Smooth muscle cell of the coronary artery (primary cell): ENCODE data around the gene BLOC1S5. TPM values are rescaled to one million over a fixed set of nuclear protein-coding genes. Genes with fewer than 3 reads are reported as not detected.

ENCODE experiments used
- total RNA-seq: library from RNA; depleted of rRNA; stranded (reverse); fragments of >200 nt; gene quantifications from 2 replicates; pipeline ENCODE4 v1.2.3, GENCODE V29; 2014; ENCODE audit warnings: low replicate concordance

Gene BLOC1S5
- 7.3 and 14.8 TPM in 2 replicates for total RNA-seq

GRCh38 chr6:8063761-8064637 lies at the start of gene BLOC1S5:
Gene BLOC1S5, minus strand, starts transcription at chr6:8064389. Its CDS starts 13 bp downstream, at chr6:8064376.

GRCh38 chr6:8102122-8102958 lies 38.2 kb upstream of the BLOC1S5 start, which contains the start of gene EEF1E1:
Gene EEF1E1, minus strand, starts transcription at chr6:8102548. Its CDS starts 27 bp downstream, at chr6:8102521.

Other genes starting within 250 kb of the BLOC1S5 start
- 344 and 2,085 TPM in 2 replicates for gene TXNDC5, start 153.6 kb downstream of the BLOC1S5 start, total RNA-seq
- gene EEF1E1, start 38.2 kb upstream of the BLOC1S5 start, total RNA-seq: 13.3 and 36.2 TPM in 2 replicates